Measurements from ENCODE around the gene WDFY4.

WDFY4 gene

DNA sequence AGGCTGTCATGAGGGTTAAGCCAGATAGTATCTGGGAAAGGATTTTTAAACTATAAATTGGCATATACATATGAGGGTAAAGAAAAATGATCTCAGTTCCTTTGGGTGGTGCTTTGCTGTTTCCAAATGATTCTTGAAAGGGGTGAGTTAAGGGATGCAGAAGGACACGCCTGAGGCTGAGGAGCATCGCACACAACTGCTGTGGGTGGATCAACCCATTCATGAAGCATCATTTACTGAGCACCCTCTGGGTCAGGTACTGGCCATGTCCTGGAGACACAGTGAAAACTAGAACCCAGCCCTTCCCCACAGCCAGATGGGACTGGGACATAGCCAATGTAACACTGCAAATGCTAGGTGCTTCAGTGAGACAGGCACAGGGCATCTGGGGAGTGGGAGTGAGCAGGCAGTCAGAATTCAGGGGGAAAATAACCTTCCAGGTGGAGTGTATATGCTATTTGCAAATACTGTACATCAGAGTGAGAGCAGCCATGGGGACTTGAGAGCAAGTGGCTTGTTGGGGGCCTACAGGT lies 112.1 kb downstream of the WDFY4 start:
- no peak for DNase-seq

DNA sequence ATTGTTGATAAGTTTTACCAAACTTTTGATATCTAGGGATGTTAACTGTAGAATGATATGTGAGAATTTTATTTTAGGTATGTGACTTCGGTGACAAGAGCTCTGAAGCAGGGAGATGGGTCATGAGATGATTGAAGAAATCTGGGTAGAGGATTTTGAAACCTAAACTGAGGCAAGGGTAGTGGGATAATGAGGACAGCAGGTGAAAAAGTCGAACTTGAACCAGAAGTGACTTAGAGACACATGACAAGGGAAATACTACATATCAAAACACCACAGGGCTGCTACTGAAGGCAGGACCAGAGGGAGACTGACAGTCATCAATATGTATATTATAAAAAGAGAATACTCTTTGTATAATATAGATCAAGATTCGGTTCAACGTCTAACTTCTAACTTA lies 113.2 kb downstream of the WDFY4 start:
- DNase-seq, result no peak

DNA sequence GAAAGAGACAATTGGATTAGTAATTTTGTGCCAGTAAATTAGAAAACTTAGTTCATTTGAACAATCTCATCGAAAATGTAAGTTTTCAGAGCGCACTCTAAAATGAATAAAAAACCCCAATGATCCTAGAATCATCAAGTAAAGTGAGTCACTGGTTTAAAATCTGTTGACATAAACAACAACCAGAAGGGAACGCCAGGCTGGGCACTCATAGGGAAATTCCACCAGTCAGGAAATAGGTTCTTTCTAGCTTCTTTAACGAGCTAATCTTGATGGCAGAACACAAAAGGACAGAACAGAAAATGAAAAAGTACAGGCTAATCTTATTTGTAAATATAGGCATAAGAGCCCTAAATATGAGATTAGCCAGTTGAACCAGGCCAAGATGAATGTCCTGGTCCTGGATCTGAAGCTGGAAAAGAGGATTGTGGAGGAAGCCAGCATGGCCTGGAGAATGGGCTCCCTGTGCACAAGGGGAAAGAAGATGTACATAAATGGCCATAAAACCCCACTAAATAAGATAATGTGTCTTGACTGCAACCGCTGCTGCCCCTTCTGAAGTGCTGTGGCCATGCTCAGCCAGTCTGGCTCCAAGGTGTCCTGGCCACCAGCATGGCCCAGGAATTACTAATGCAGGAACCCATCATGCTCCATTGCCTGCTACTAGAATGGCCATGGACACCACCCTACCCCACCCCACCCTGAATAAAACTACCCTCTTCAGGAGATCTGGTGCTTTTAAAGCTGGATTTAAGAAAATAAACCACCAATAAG lies 114.0 kb downstream of the WDFY4 start:
- no peak for DNase-seq

DNA sequence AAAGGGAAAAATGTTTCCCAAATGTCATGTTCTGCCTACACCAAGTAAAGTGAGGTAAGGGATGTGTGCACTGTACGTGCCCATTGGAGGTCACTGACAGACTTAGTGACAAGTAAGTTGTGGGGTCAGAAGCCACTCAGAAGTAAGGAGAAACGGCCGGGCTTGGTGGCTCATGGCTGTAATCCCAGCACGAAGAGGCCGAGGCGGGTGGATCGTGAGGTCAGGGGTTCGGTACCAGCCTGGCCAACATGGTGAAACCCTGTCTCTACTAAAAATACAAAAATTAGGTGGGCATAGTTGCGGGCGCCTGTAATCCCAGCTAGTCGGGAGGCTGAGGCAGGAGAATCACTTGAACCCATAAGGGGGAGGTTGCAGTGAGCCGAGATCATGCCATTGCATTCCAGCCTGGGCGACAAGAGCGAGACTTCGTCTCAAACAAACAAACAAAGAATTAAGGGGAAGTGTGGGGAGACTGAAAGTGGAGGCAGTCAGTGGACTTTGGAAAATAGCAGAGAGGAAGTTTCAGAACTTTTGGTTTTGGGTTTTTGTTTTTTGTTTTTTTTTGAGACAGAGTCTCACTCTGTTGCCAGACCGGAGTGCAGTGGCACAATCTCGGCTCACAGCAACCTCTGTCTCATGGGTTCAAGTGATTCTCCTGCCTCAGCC lies 114.8 kb downstream of the WDFY4 start:
- no peak for DNase-seq

DNA sequence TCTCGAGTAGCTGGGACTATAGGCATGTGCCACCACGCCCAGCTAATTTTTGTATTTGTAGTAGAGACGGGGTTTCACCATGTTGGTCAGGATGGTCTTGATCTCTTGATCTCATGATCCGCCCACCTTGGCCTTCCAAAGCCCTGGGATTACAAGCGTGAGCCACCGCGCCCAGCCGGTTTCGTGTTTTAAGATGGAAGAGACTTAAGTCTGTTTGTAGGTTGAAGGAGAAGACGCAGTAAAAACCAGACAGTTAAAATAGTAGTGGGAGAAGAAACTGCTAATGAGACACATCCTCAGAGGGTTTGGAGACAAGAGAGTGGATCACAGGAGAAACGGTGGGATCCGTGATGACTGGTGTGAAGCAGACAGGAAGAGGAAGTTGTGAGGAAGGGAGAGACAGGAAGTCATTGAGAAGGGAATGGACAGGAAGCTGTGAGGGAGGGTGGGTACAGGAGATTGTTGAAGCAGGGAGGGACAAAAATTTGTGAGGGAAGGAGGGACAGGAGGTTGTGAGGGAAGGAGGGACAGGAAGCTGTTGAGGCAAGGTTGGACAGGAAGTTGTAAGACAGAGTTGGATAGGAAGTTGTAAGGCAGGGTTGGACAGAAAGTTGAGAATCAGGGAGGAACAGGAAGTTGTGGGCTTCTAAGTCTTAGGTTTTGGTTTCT lies 115.5 kb downstream of the WDFY4 start:
- DNase-seq, result no peak

DNA sequence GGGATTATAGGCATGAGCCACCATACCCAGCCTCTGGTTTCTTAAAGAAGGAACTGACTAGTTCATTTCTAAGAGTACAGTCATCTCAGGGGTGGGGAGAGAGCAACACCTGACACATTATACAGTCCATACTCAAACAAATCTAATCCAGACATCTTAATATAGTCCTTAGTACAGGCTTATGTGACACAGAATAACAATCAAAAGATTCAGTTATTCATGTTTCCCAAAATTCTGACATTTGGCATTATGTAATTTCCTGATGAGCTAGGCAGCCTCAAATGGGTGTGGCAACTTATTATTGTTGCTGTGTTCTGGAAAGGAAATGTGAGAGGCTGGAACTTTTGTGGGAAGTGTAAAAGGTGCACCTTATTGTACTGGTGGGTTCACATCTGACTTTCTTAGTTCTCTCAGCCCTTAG lies 116.3 kb downstream of the WDFY4 start:
- no peak for DNase-seq

DNA sequence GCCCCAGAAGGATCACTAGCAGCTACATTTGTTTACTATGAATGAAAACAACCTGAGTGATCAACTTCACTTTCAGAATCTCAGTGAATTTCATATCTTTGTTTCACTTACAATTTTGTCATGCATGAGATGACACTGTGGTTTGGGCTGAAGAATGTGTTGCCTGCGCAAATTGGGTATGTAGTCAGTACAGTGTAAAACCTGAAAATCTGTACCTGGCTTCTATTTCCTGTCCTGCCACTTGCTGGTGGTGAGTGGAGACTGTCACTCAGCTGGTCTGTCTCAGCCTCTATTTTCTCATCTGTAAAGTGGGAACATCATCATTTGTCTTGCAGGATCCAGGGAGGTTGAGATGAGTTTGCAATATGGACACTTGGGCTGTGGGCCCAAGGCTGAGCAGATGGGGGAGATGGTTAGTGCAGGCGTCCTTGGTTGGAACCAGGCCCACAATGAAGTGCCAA lies 118.0 kb downstream of the WDFY4 start:
- no peak for DNase-seq

DNA sequence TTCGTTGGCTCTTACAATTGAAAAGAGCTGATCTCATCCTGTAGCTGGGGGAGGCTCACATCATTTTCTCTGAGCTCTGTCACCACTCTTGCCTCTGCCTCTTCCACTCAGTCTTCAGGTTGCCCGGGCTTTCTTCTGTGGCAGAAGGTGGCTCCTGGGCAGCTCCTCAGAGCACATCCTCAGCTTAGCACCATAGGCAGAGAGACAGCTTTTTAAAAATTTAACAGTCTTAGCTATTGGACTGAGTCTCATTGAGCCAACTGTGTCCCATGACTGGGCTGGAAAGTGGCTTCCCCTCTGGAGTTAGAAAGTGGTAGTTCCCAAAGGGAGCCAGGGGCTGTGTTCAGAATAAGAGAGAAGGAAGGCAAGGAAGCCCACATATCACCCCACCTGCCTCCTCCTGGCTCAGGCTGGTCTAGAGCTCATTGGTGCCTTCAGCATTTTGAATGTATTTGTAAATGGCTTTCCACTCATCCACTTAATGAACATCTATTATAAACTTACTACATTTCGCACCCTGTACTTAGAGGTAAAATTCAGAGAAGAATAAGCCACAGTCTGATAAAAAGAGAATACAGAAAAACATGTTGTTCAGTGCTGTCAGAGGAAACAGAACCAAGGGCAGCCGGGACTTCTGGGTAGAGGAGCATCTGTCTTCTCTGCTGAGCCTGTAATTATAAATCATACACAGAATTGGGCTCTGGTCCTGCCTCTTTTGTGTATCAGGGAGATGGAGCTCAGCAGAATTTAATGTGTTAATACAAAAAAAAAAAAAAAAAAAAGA lies 119.3 kb downstream of the WDFY4 start:
- DNase-seq, result no peak

DNA sequence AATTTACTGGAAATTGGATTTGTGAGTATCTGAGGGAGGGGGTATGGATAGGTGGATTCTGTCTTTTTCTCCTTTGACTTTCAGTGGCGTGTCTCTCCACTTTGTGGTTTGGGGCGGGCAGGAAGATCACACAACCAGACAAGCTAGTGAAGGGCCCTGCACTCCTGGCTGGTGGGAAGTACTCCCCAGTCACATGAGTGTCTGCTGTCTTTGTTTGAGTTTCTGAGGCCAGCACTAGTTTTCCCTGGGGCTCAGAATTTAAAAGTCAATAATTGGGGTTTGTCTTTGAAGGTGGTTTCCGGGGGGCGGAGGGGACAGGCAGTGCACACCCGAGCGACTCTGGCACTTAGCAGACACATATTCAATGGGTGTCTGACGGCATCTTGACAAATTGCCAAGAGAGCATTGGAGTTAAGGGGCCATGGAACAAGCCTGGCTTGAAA lies 120.1 kb downstream of the WDFY4 start:
- DNase-seq, result no peak

DNA sequence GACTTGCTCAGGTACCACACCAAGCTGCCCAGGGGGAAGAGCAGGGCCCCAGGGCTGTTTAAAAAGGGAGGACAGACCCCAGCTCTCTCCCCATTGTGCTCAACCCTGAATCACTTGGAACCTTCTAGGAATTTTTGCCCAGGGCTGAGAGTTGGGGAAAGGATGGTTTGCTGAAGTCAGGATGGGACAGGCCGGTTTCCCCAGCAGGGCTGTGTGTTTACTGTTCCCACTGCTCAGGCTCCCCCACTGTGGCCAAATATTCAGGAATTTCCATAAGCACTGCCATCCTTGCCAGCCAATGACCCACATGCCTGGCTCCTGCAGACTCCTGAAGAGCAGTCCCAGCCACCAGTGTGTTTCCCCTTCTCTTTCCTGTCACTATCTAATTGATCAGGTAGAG lies 120.7 kb downstream of the WDFY4 start:
- DNase-seq, result no peak

DNA sequence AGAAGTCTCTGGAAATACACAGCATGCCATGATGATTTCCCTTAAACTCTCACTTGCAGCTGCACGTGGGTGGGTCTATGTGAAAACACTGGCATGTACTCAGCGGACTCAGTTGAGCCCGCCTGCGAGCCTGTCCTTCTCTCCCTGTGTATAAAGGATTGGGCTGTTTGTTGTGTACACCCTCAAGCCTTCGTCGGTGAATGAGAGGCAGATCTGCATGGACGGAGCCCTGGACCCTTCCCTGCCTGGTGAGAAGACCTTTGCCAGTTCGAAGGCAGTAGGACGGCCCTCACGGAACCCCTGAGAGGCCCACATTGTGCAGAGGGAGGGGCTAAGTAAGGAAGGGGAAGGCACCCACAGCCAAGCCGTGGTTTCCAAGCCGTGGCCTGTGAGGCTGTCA lies 121.2 kb downstream of the WDFY4 start:
- DNase-seq, result no peak

DNA sequence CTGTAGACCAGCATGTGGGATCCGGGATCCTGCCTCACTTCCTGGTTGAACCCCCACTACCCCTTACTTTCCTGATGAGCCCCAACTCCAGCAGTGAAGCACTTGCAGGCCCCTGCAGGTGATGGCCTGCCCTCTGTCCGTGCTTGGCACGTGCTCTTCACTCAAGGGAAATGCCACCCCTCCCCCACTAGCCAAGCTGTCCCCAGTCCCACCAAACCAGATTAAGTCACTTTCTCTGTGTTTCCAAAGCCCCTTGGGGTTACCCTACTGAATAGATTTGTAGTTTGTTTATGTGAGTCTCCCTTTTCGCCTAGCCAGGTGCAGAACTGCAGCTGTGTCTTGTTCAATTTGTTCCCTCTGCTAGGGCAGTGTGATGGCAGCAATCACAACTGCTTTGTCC lies 121.7 kb downstream of the WDFY4 start:
- DNase-seq, result no peak

DNA sequence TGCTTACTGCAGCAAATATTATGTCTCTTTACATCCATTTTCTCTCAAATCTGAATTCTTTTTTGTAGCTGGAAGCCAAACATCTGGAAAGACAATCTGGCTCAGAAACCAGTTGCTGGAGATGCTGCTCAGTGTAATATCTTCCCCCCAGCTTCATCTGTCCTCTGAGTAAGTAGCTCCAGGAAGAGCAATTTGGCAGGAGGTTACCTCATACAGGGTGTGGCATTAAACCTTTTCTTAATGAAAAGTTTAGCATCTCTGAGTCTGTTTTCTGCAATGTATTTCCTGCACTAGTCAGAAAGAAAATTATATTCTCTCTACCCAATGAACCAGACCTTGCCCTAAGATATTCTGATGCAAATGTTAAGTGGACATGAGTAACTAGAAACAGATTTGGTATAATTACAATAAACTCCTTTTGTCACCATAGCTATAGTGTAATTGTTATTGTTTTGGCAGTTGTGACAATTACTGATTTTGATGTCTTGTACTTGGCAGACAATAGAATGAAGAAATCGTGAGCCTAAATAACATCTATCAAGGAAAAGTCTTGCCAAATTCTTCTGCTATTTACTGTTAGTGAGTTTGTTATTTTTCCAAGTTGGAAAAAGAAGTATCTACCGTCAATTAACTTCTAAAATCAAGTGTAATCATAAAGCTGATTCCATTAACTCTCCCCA lies 123.3 kb downstream of the WDFY4 start:
- no peak for DNase-seq

DNA sequence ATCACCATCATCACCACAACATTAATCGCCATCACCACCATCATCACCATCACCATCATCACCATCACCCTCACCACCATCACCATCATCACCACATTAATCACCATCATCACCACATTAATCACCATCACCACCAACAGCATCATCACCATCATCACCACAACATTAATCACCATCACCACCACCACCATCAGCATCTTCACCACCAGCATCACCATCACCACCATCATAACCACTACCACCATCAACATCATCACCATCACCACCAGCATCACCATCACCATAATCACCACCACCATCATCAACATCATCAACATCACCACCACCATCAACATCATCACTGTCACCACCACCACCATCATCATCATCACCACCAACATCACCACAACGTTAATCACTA lies 124.6 kb downstream of the WDFY4 start:
- no peak for DNase-seq

DNA sequence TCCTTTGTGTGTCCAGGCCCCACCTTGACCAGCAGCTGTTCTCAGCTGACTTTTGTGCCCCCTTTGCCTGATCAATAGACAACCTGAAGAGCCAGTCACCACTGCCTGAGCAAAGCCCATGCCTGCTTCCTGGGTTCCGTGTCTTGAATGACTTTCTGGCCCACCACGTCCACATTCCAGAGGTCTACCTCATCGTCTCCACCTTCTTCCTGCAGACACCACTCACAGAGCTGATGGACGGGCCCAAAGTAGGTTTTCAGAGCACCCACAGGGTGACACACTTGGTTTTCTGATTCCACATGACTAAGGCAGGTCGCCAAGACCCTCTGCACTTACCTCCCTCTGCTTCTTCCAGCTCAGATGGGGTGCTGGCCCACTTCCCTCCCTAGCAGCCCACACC lies 126.8 kb downstream of the WDFY4 start:
- DNase-seq, result no peak

DNA sequence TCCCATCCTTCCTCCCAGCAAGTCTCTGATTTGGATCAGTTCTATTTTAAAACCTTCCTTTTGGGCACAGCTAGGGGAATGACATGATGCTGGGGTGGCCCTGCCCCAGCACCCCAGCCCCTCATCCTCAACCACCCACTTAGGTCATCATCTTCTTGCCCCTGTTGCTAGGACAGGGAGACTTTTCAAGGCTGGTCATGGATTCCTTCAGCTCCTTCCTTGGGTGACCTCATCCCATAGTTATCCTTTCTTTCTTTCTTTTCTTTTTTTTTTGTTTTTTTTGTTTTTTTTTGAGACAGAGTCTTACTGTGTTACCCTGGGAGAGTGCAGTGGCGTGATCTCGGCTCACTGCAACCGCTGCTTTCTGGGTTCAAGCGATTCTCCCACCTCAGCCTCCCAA lies 127.2 kb downstream of the WDFY4 start:
- DNase-seq, result no peak

DNA sequence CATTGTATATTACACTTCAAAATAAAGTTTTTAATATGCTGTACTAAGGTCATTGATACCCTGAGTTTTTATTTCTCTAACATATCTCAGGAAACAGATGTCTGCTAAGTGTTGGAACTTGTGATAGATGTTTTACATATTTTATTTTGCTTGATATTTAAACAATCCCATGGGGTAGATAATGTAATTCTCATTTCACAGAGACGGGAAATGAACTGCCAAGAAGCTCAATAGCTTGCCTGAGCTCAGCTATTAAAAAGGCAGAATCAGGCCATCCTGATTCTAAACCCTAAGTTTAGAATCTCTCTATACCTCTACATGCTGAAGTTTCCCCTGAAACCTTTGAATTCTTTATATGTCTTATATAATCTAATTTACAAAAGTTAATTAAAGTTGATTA lies 128.6 kb downstream of the WDFY4 start:
- no peak for DNase-seq

DNA sequence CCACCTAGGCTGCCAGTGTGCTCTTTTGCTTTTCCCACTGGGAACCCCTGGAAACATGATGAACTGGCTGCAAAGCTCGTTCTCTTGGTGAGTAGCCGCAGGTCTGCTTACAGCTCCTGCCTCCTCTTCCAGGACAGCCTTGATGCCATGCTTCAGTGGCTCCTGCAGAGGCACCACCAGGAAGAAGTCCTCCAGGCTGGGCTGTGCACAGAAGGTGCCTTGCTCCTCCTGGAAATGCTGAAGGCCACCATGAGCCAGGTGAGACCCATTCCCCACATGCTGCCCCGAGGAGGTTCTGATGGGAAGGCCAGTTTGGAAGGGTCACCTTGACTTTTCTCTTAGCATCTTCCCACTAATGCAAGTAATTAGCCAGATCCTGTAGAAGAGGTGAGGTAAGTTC lies 129.2 kb downstream of the WDFY4 start:
- no peak for DNase-seq

DNA sequence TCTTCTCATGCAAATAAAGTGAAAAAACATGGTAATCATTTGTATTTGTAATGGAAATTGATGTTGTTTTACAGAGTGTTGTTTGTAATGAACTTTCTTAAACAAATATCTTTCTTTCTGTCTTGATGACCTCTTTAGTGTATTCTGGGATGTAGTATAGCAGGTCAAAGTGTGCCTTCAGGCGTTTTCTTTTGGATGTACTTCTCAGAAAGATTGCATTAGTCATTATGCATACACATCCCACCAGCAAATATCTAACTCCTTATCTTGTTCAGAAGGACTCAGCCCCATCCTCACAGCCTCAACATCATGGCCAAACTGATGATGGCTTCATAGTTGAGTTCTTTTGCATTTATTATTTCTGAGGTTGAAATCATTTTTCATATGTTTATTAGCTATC lies 130.3 kb downstream of the WDFY4 start:
- no peak for DNase-seq

DNA sequence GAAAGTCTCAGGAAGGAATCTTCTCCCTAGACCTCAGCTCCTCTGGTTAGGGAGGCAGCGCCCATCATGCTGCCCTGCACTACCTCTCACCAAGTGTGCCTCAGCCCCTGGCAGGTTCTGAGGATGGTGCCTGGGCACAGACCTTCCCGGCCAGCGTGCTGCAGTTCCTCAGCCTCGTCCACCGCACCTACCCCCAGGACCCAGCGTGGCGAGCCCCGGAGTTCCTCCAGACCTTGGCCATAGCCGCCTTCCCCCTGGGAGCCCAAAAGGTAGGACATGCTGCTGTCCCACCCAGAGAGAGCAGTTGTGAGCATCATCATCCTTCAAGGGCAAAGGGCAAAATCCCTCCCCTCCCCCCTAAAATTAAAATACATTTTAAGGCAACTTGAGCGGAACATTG lies 132.5 kb downstream of the WDFY4 start:
- DNase-seq, result no peak

DNA sequence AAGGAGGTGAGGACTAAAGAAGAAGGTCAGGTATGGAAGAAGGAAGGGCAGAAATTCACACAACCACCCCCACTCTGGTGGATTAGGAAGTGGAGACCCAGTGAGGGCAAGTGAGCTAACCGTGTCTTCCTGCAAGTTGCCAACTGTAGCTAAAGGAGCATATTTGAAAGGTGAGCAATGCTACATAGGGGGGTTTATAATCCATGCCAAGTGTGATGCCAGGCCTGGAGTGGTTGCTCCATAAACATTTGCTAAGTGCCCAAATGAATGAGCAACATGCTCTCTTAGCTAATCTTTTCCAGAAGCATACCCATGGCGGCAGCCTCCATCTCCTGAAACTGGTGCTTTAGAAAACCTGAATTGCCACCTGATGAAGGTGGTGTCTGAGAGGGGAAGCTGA lies 133.4 kb downstream of the WDFY4 start:
- no peak for DNase-seq

DNA sequence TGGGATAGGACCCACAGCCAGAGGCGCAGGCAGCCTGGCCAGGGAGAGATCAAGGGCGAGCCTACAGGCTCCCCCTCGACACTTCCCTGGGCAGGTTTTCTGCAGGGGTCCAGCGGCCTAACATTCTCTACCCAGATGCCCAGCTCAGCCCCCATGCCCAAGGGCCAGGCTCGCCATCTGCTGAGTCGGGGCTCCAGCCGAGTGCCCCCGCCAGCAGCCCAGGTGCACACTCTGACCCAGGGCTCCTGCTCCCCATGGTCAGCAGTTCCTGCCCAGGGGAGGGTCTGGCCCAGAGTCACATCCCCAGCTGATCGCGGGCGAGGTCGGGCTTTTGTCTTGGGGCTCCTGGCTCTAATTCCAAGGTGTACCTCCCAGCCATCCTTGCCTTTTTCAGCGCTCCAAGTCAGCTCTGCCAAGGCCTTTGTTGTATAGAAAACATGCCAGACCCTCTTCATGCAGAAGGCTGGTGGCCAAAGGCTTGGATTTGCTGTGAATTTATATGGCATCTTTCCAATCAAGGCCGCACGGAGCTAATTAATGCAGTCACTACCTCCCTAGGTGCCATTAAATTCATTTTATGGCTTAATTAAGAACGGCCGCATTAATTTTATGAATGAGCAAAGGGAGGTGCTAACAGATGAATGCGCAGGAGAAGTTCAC lies 134.3 kb downstream of the WDFY4 start:
- no peak for DNase-seq

Measured in NCI-H2029 (cell line).